Activated CD8-positive, alpha-beta memory T cell treated with anti-CD3 and anti-CD28 coated beads for 24 hours (primary cell): ENCODE measurements around the gene KLHL22.
"Not testable (repeated sequence)": the region's sequence is repeated elsewhere in the genome, so short reads cannot be mapped to it uniquely, and the experiment has no call there.

Experiments used
- DNase-seq: peaks from one replicate; pipeline ENCODE4 v3.0.0-alpha.2; 2020

Gene KLHL22

DNA sequence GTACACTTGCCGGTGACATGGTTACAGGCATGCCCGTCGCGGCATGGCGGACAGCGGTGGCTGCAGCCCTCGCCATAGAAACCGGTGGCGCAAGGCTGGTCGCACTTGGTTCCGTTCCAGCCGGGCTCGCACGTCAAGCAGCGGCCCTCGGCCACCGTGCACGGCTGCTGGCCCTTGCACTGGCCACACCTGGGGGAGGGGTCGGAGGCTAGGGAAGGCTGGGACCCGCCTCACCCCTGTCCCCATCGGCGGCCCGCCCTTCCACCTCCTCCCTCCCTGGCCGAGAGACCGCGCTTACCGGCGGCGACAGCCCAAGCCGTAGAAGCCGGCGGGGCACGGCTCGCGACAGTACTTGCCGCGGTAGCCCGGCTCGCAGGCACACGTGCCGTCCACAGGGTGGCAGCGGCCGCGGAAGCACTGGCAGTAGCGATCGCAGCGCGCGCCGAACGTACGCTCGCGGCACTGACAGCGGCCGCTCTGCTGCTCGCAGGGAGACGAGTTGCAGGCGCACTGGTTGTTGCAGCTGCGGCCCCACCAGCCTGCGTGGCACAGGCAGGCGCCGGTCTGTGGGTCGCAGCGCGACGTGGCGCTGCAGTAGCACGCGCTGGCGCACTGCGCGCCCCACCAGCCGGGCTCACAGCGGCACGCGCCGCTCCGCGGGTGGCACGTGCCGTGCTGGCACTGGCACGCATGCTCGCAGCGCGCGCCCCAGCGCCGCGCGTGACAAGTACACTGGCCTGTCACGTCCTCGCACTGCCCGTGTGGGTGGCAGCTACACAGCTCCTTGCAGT is 64.7 kb downstream of the KLHL22 start:
- peak; percentile 79 for DNase-seq

- peak; percentile 66 for DNase-seq
These were observed 65.4 kb downstream of the KLHL22 start for GRCh38 chr22:20430101-20430719.

GRCh38 chr22:20429254-20430100 is 66.1 kb downstream of the KLHL22 start:
- peak; percentile 90 for DNase-seq

DNA sequence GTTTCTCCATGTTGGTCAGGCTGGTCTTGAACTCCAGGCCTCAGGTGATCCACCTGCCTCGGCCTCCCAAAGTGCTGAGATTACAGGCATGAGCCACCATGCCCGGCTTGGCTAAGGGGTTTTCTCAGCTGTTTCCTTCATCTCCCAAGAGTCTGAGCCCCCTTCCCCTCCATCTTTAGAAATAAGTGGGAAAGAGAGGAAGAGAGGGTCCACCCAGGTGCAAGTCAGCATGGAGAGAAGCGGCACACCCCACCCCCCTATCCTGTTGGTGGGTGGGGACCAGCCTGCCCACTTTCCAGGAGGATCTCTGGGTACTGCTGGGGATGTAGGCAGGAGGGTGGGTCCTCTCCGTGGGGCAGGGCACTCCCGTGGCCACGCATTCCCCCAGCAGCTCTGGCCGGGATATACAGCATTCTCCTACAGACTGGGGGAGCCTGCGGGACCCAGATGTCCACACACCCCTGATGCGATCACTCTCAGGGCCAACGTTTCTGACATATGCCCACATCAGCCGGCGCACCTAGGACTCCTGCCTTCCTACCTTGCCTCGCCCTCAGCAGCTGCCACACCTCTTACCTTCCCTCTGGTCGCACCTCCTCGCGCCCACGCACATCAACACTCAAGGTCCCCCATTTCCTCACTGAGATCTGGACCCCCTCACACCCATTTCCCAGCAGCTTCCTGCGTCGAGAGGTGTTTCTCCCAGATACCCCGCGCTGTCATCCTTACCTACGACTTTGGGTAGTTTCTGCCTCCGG is 66.9 kb downstream of the KLHL22 start:
- no peak for DNase-seq

- no peak for DNase-seq
These were observed 67.6 kb downstream of the KLHL22 start for GRCh38 chr22:20427945-20428417.

- DNase-seq, result no peak
These were observed 68.3 kb downstream of the KLHL22 start for GRCh38 chr22:20427104-20427944.

- DNase-seq, result no peak
These were observed 69.4 kb downstream of the KLHL22 start for GRCh38 chr22:20426259-20426615.

DNA sequence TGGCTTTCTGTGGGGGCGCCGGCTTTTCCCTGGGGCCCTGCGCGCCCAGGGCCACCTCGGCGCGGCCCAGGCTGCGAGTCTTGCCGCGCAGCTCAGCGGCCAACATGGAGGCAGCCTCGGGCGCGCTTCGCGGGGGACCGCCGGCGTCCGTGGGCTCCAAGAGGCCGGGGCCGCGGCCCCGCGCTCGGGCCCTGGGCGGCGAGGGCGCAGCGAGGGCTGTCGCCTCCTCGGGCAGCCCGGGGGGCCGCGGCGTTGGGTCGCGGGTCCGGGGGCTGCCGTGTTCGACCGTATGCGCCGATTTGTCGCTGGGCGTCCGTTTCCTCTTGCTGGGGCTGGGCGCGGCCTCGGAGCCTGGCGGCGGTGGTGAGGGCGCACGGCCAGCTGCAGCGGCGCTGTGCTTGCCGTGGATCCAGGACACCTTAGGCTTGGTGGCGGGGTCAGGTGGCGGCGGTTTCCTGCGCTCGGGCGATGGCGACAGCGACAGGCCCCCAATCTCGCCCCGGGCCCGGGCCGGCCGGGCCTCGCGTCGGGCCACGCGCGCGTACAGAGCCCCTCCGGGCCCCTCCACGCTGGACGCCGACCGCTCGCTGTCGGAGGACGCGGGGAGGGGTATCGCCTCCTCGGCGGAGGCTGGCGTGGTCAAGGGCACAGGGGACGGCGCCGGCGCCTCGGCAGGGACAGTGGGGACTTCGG is 69.9 kb downstream of the KLHL22 start:
- DNase-seq, result no peak

- no peak for DNase-seq
These were observed 70.5 kb downstream of the KLHL22 start for GRCh38 chr22:20424932-20425565.

GRCh38 chr22:20424568-20424931 is 71.0 kb downstream of the KLHL22 start:
- DNase-seq, result no peak

DNA sequence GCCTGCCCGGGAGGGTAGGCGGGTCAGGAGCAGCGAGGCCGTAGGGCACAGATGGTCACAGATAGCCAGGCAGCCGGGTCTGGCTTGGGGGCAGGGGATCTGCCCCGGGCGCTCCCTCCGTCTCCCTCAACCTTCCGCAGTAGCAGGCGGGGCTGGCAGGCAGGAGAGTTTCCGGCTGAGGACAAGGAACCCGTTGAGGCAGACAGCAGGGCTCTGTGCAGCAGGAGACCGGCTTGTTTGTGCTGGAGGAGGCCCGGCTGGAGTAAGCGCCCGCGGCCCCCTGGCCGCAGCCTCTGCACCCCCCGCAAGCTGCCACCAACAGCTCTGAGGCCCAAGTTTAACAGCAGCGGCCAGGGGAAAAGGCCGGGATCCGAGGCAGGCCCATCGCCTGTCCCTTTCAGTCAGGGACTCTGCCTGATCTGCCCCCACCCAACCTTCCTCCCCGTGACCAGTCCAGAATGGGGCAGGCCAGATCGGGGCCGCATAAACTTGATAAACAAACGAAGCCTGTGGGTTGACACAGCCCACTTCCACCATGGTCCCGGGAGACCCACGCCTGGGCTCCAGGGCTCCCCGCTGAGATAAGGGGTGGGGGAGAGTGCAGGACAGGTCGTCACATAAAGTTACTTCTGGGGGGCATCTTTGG is 71.6 kb downstream of the KLHL22 start:
- no peak for DNase-seq

DNA sequence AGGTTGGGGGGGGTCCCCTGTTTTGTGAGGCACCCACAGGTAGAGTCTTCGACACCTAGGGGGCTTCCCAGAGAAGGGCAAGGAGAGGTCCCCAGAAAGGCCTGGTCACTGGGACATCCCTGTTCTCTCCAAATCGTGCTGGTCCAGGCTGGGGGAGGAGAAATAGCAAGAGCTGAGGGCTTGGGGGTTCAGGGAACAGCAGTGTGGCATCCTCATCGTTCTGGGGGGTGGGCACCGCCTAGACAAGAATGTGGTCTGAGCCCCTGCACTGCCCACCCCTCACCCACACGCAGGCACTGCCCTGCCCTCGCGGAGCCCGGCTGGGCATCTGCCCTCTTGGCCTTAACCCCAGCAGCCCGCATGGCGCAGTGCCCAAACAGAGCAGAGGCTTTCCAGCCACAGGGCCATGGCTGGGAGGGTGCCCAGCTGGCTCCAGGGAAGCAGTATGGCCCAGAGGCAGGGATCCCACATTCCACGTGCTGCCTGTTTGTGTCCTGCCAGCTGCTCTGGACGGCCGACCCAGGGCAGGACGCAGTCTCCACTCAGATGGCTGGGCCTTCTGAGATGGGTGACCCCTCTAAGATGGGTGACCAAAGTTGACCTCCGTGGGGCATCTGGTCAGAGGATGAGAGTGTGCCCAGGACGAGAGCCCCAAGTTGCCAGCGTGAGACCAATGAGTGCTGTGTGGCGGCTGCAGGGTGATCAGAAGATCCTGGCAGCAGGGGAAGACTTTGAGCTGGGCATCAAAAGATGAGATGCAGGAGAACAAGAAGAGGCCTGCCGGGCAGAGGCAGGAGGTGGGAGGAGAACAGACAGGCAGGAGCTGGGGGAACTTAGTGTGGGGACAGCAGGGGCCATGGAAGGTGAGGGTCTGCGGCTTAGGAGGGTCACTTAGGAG is 72.3 kb downstream of the KLHL22 start:
- no peak for DNase-seq

GRCh38 chr22:20422271-20423007 is 73.2 kb downstream of the KLHL22 start:
- no peak for DNase-seq

GRCh38 chr22:20421507-20421874 is 74.1 kb downstream of the KLHL22 start:
- no peak for DNase-seq

DNA sequence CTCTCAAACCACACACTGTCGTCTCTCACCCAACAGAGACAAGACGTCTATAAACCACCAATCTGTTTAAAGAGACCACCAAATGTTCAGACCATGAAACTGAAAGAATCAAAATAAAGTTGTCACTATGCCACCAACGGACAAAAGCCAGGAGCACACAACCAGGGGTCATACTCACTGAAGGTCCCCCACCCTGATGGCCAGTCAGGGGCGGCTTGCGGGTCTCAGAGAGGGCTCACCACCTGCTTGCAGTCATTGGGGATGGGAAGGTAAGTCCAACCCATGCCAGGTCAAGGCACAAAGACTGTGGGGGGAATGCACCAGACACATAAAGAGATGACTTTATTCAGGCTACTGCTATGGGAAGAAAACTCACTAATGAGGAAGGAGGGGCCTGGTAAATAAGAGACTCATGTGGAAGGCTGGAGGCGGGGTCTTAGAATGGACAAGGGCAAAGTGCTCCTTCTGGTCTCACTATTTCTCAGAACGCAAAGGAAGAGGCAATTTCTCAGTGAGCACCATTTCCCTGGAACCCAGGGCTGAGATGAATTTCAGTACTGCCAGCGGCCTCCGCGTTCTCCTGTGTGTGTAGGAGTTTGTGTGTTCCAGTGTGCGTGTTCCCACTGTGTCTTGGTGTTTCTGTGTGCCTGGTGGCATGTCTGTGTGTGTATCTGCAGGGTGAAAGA is 75.3 kb downstream of the KLHL22 start:
- no peak for DNase-seq

DNA sequence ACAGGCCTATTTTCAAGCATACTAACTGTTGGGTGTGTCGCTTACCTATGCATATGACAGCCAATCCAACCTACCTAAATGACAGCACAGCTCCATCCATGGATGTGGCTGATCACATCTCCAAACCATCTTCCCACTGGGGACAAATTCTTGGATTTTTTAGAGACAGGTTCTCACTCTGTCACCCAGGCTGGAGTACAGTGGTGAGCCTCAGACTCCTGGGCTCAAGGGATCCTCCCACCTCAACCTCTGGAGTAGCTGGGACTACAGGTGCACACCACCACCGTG is 76.0 kb downstream of the KLHL22 start:
- no peak for DNase-seq

DNA sequence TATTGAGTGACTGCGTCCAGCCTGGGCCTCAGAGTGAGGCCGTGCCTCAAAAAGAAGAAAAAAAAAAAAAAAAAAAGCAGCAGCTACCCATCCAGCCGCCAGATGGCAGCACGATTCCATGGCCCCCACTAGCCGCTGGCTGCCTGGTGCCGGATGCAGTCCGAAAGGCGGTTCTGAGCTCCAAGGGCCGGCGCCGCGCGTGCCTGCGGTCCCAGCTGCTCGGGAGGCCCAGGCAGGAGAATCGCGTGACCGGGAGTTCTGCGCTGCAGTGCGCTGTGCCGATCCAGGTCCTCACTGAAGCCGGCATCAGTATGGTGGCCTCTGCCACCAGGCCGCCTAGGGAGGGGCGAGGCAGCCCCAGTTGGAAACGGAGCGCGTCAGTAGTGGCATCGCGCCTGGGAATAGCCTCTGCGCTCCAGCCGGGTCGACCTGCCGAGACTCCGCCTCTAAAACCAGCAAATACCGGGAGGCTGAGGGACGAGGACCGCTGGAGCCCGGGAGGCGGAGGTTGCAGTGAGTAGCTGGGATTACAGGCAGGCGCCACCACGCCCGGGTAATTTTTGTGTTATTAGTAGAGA is 77.3 kb downstream of the KLHL22 start:
- peak; percentile 89 for DNase-seq

GRCh38 chr22:20415699-20416098 is 79.9 kb downstream of the KLHL22 start:
- DNase-seq, result not testable (repeated sequence)
